Mononuclear cell (primary cell): ENCODE measurements around the gene ALKBH4. TPM values are rescaled to one million over a fixed set of nuclear protein-coding genes. Genes with fewer than 3 reads are reported as not detected.

Experiments
- H3K27me3 ChIP-seq: 2 replicates; pipeline ENCODE4 v1.6.0; 2011; ENCODE audit warnings: low read length, control low read depth; ENCODE audit not compliant: insufficient read depth
- H3K4me1 ChIP-seq: 2 replicates; pipeline ENCODE4 v1.5.1; 2011; ENCODE audit warnings: mild to moderate bottlenecking, low read length, control low read depth; ENCODE audit not compliant: insufficient read depth
- H3K4me3 ChIP-seq: 2 replicates; pipeline ENCODE4 v1.5.1; 2011; ENCODE audit warnings: mild to moderate bottlenecking, low read length, moderate library complexity
- H3K9me3 ChIP-seq: 2 replicates; pipeline ENCODE4 v1.5.1; 2011; ENCODE audit warnings: low read depth, mild to moderate bottlenecking, control low read depth, low read length
- total RNA-seq: library from RNA; depleted of rRNA; stranded (reverse); fragments of >200 nt; gene quantifications from one replicate; pipeline ENCODE4 v1.2.3, GENCODE V29; 2012

Gene ALKBH4
- total RNA-seq, 1 donor: 6.5 TPM

DNA sequence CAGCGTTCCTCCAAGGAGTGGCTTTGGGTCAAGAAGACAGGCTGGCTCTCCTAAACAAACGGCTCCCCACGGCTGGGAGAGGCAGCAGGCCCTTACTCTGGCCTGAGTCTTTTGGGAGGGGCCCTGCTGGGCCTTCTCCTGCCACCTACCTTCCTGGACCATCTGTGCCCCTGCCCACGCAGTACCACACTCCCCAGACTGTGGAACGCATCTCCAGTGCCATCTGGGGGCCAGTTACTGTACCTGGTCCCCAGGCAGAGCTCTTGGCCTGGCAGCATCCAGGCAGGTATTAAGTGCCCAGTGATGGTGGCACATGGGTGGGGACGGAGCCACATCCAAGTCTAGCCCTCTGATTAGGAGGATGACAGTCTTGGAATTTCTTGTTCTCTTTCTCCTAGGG, 14.4 kb downstream of the ALKBH4 start:
- H3K9me3 ChIP-seq: no peaks in the 10 kb centered on the region
- no peaks in the 10 kb centered on the region for H3K4me1 ChIP-seq
- H3K27me3 ChIP-seq: no peaks in the 10 kb centered on the region
- H3K4me3 ChIP-seq: no peak overlapping the region

DNA sequence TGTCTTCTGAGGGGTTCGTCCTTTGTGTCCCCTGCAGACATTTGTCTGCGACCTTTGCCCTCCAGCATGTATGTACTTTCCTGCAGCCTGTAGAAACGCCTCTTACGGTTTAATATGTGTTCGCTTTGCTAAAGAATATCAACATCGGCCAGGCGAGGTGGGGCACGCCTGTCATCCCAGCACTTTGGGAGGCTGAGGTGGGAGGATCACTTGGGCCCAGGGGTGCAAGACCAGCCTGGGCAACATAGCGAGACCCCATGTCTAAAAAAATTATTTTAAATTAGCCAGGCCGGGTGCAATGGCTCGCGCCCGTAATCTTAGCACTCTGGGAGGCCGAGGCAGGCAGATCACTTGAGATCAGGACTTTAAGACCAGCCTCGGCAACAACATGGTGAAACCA, 15.5 kb downstream of the ALKBH4 start:
- H3K4me3 ChIP-seq: no peak overlapping the region
- H3K4me1 ChIP-seq: no peaks in the 10 kb centered on the region

DNA sequence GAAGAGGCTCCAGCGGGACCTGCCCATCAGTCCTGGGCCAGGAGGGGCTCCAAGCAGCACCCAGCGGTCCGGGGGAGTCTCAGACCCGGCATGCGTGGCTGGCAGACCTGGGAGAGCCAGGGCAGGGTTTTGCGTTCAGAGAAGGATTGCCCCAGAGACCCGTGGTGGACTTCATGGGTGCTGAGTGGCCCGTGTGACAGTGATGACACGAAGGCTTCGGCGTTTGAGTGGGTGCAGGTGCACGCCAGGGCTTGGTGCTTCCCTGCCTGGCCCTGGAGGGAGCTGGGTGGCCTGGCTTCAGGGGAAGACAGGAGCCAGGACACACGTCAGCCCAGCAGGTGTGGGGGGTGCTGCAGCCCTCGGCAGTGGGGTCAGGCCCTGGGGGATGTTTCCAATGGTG, 17.4 kb downstream of the ALKBH4 start:
- Histone ChIP-seq H3K27me3 (no peaks in the 10 kb centered on the region), H3K4me3 (no peak overlapping the region), H3K4me1 (peaks cover 15% of the 10 kb centered on the region), H3K9me3 (no peaks in the 10 kb centered on the region)

More for the DNA sequence above, 15.5 kb downstream of the ALKBH4 start:
- H3K27me3 ChIP-seq: no peaks in the 10 kb centered on the region
- H3K9me3 ChIP-seq: no peaks in the 10 kb centered on the region

DNA sequence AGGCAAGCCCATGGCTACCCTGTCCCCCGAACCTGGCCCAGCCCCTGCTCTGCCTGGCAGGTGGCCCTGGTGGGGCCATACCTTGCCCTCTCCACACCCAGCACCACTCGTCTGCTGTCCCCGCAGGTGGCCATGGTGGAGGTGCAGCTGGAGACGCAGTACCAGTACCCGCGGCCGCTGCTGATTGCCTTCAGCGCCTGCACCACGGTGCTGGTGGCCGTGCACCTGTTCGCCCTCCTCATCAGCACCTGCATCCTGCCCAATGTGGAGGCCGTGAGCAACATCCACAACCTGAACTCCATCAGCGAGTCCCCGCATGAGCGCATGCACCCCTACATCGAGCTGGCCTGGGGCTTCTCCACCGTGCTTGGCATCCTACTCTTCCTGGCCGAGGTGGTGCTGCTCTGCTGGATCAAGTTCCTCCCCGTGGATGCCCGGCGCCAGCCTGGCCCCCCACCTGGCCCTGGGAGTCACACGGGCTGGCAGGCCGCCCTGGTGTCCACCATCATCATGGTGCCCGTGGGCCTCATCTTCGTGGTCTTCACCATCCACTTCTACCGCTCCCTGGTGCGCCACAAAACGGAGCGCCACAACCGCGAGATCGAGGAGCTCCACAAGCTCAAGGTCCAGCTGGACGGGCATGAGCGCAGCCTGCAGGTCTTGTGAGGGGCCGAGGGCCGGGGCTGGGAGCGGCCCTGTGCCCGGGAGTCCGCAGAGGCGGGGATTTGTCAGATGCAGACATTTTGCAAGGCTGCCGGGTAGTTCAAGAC, 18.1 kb downstream of the ALKBH4 start:
- no peaks in the 10 kb centered on the region for H3K27me3 ChIP-seq
- no peak overlapping the region for H3K4me3 ChIP-seq
- H3K9me3 ChIP-seq: no peaks in the 10 kb centered on the region
- H3K4me1 ChIP-seq: peaks cover 22% of the 10 kb centered on the region

DNA sequence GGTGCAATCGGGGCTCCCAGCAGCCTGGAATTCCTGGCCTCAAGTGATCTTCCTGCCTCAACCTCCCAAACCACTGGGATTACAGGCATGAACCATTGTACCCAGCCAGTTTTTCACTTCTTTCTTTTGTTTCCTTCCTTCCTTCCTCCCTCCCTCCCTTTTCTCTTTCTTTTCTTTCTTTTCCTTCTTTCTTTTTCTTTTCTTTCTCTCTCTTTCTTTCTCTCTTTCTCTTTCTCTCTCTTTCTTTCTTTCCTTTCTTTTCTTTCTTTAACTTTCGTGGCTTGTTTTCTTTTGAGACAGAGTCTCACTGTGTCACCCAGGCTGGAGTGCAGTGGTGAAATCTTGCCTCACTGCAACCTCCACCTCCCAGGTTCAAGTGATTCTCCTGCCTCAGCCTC, 19.0 kb downstream of the ALKBH4 start:
- no peak overlapping the region for H3K4me3 ChIP-seq
- no peaks in the 10 kb centered on the region for H3K27me3 ChIP-seq
- peaks cover 31% of the 10 kb centered on the region for H3K4me1 ChIP-seq
- no peaks in the 10 kb centered on the region for H3K9me3 ChIP-seq

DNA sequence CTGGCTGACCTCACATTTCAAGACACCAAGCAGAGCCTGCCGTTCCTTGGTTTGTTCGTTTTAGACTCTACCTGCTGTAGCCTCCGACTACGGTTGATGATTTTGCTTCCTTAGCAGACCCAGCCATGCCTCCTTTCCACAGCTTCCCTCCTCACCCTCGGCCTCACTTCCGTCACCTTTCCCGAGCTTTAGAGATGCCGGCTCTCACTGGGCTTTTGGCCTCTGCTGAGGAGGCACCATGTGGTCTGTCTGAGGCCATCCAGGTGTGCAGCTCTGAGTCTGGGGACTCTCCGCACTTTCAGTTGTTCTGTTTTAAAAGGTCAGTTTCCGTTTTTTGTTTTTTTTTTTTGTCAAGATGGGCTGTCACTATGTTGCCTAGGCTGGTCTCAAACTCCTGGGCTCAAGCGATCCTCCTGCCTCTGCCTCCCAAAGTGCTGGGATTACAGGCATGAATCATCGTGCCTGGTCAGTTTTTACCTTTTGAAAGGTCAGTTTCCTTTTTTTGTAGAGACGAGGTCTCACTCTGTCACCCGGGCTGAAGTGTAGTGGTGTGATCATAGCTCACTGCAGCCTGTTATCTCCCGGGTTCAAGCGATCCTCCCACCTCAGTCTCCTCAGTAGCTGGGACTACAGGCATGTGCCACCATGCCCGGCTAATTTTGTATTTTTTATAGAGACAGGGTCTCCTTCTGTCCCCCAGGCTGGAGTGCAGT, 19.5 kb downstream of the ALKBH4 start:
- no peak overlapping the region for H3K4me3 ChIP-seq
- H3K9me3 ChIP-seq: no peaks in the 10 kb centered on the region
- peaks cover 36% of the 10 kb centered on the region for H3K4me1 ChIP-seq
- H3K27me3 ChIP-seq: no peaks in the 10 kb centered on the region

DNA sequence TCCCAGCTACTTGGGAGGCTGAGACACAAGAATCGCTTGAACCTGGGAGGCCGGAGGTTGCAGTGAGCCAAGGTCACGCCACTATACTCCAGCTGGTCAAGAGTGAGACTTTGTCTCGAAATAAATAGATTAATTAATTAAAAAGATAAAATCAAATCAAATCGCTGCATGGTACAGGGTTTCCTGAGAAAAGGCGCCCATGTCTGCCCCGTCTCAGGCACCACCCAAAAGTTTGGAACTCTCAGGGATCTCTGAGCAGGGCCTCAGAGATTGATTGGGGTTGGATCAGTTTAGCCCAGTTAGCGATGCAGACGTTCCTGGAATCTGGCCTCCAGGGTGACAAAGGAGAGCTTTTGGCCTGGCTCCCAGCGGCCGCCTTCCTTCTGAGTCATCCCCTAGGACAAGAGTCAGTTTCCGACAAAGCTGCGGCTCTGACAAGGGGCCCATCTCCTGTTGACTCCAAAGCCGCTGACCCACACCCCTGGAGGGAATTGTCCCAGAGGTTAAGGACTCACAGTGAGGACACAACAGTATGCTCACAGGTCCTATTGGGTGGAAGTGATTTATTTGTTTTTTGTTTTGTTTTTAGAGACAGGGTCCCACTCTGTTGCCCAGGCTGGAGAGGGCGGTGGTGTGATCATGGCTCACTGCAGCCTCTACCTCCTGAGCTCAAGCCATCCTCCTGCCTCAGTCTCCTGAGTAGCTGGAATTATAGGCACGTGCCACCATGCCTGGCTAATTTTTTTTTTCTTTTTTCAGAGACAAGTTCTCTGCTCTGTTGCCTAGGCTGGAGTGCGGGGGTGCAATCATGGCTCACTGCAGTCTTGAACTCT, 24.5 kb downstream of the ALKBH4 start:
- peaks cover 49% of the 10 kb centered on the region for H3K4me1 ChIP-seq
- no peaks in the 10 kb centered on the region for H3K9me3 ChIP-seq
- no peaks in the 10 kb centered on the region for H3K27me3 ChIP-seq
- no peak overlapping the region for H3K4me3 ChIP-seq

DNA sequence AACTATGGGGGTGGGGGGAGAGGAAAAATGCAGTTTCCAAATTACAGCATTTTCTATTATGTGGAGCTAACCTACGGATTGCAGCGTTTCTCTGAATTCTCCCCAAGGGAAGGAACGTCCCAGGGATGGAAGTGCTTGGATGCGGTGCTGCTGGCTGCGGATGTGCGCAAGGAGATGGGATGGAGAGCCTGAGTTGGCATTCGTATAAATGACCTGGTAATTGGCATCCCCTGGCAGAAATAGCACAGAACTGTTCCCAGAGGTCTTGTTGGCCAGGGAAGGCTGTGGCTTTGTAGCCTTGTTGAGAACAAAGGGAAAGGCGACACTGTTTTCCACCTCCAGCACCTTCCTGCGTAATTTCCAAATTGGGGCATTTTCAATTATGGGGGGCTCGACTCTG, 28.5 kb downstream of the ALKBH4 start:
- Histone ChIP-seq H3K4me3 (no peak overlapping the region), H3K27me3 (no peaks in the 10 kb centered on the region), H3K9me3 (no peaks in the 10 kb centered on the region), H3K4me1 (peaks cover 55% of the 10 kb centered on the region)

DNA sequence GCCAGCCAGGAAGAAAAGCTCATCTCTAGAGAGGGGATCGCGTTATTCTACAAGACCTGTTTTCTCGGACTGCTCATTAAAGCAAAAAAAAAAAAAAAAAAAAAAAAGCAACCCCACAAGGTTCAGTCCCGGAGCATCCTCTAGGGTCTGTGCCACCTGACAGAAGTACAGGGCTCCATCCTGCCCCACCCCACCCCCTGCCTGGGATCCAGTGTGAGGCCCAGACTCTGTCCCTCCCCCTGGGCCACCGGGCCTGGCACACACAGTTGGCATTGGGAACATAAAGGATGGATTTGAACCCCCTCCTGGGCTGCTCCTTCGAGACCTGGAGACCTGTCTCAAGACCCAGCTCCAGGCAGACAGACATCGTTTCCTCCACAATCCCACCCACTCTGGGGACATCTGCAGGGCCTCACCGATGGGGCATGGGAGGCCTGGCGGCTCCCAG, 30.6 kb downstream of the ALKBH4 start:
- H3K4me3 ChIP-seq: peak overlapping the region; percentile 70

DNA sequence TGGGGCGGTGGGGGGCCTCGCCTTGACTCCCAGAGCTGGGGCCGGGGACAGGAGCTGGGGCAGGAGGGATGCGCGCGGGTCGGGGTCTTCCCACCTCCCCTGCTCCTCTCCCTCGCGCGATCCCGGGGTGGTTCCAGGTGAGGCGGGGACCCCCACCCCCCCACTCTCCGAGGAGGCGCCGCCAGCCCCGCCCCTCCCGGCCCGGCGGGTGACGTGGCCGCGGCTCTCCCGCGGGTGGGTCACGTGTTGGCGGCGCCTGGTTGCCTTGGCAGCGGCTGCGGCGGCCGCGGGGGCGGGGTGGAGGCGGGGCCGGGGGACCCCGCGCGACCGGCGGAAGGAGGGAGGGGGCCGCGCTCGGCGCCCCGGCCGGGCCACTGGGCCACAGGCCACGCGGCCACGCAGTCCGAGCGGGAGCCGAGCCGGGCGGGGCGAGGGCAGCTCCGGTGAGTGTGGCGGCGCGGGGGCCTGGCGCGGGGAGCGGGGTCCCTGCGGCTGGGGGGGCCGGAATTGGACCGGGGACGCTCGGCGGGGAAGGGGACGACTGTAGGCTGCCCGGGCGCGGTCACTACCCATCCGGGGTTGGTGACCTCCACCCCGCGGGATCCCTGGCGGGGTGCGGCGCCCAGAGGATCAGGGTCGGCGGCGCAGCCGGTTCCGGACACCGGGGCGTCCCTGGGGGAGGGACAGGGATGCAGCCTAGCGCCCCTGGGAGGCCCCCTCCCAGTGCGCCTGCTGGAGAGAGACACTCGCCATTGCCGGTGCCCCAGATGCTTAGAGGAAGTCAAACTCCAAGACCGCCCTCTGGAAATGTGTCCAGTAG, 31.2 kb downstream of the ALKBH4 start, which contains the start of gene ORAI2:
Gene ORAI2, plus strand, starts transcription at position 357 of the 820 bp plus-strand sequence. CDS start 5,382 bp downstream, outside the sequence.
- peak within 1 kb of the TSS; percentile 70 for H3K4me3 ChIP-seq

More for the DNA sequence above, 30.6 kb downstream of the ALKBH4 start:
- H3K9me3 ChIP-seq: no peaks in the 10 kb centered on the region
- no peaks in the 10 kb centered on the region for H3K27me3 ChIP-seq
- H3K4me1 ChIP-seq: peaks cover 66% of the 10 kb centered on the region

DNA sequence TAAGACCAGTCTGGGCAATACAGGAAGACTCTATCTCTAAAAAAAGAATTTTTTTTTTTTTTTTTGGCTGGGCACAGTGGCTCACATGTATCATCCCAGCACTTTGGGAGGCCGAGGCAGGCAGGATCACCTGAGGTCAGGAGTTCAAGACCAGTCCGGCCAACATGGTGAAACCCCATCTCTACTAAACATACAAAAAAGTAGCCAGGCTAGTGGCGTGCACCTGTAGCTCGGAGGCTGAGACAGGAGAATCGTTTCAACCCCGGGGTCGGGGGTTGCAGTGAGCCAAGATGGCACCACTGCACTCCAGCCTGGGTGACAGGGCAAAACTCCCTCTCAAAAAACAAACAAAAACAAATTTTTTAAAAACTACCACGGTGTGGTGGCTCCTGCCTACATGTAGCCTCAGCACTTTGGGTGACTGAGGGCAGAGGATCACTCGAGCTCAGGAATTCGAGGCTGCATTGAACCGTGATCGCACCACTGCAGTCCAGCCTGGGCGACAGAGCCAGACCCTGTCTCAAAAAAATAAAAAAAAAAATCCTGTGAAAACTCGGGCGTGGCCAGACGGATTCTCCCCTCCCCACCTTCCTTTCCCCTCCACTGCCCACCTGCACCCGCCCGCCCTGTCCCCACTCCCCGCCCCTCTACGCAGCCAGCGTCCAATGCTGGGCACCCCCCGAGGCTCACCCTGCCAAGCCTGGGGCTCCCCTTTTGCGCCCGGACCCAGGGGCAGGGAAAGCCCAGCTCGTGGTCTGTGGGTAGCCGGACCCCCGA, 32.0 kb downstream of the ALKBH4 start:
- Histone ChIP-seq H3K9me3 (no peaks in the 10 kb centered on the region), H3K4me1 (peaks cover 80% of the 10 kb centered on the region), H3K4me3 (peak overlapping the region; percentile 70), H3K27me3 (no peaks in the 10 kb centered on the region)

More for the DNA sequence above, 31.2 kb downstream of the ALKBH4 start, which contains the start of gene ORAI2:
- H3K27me3 ChIP-seq: no peaks in the 10 kb centered on the region
- peaks cover 72% of the 10 kb centered on the region for H3K4me1 ChIP-seq
- no peaks in the 10 kb centered on the region for H3K9me3 ChIP-seq

DNA sequence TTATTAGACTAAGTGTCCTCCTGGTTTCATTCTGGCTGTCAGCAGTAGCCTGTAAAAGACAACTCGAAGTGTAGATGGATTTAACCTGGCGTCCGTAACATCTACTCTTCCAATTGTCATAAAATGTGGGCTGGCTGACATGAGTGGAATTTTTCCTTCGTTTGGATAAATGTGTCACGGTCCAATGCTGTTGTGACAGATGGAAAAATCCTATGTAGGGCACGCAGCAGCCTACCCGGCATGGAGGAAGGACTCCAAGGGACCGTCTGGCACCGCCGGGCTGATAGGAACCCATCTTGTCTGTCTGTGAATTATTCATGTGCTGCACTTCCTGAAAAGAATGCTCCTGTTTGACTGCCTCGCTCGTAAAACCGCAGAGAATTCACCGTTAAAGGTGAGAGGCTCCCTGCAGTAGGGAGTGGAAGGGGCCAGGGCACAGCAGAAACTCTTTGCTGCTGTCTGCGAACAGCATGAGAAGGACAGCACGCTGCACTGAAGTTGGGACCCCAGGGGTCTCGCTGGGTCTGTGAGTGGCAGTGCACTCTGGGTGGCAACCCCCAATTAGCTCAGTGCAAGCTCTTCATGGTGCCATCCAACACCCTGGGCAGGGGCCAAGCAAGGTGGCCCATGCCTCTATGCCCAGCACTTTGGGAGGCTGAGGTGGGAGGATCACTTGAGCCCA, 32.9 kb downstream of the ALKBH4 start:
- H3K4me1 ChIP-seq: peaks cover 89% of the 10 kb centered on the region
- no peaks in the 10 kb centered on the region for H3K9me3 ChIP-seq
- H3K4me3 ChIP-seq: no peak overlapping the region
- H3K27me3 ChIP-seq: no peaks in the 10 kb centered on the region

DNA sequence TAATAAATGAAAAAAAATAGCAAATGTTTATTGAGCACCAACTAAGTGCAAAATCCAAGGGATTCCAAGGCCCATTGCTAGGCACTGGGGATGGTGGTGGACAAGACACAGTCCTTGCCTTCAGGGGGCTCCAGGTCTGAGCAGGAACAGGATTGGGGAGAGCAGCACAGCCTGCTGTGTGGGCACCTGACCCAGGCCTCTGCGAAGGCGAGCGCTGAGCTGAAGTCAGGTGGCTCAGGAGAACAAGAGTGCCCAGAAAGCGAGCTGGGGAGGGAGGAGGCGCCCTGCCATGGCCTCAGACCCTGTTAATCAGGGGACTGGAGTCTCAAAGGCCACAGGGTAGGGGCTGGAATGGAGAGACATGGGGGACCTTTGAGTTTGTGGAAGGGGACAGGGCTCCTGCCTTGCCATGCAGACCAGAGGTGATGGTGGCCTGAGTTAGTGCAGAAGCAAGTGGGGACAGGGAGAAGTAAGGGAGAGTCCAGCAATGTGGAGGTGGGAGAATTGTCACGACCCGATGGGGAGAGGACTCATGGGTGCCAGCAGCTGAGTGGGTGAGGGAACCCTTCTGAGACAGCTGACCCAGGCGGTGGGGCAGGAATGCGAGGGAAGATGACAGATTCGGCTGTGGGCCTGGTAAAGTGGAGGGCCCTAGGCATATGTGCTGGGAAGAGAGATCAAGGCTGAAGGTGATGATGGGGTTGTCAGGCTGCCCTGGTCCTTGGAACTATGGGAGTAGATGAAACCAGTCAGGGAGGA, 35.3 kb downstream of the ALKBH4 start:
- H3K9me3 ChIP-seq: no peaks in the 10 kb centered on the region
- H3K4me1 ChIP-seq: peaks cover 92% of the 10 kb centered on the region
- no peak overlapping the region for H3K4me3 ChIP-seq
- H3K27me3 ChIP-seq: no peaks in the 10 kb centered on the region
